Neural cell (in vitro differentiated cells): ENCODE data around the gene TBC1D16. TPM values are rescaled to one million over a fixed set of nuclear protein-coding genes. Genes with fewer than 3 reads are reported as not detected.

Source experiments
- H2AFZ ChIP-seq: fragments of 200-600, 300-800 bp; sonication (generic), shearing (Covaris generic); 2 replicates; pipeline ENCODE4 v1.6.0; 2014; ENCODE audit warnings: low read depth, mild to moderate bottlenecking, antibody characterized with exemption, low read length, moderate library complexity
- H3F3A ChIP-seq: fragments of 200-600 bp; shearing (Covaris generic); 2 replicates; pipeline ENCODE4 v1.6.1; 2016; ENCODE audit warnings: mild to moderate bottlenecking, moderate library complexity, mixed read lengths, antibody characterized with exemption, low read length; ENCODE audit not compliant: insufficient read depth, poor library complexity, severe bottlenecking
- H3K27ac ChIP-seq: fragments of 200-600, 300-800 bp; sonication (generic), shearing (Covaris generic); 2 replicates; pipeline ENCODE4 v1.5.1; 2014; ENCODE audit warnings: mild to moderate bottlenecking, low read length, moderate library complexity
- H3K27me3 ChIP-seq: fragments of 300-800, 200-600 bp; sonication (generic), shearing (Covaris generic); 2 replicates; pipeline ENCODE4 v1.6.0; 2014; ENCODE audit warnings: mild to moderate bottlenecking, low read depth, low read length, moderate library complexity; ENCODE audit not compliant: insufficient read depth
- H3K36me3 ChIP-seq: fragments of 300-800, 200-600 bp; sonication (generic), shearing (Covaris generic); 2 replicates; pipeline ENCODE4 v1.5.1; 2014; ENCODE audit warnings: mild to moderate bottlenecking, antibody characterized with exemption, low read length, moderate library complexity; ENCODE audit not compliant: insufficient read depth
- H3K4me2 ChIP-seq: fragments of 300-800, 200-600 bp; sonication (generic), shearing (Covaris generic); 2 replicates; pipeline ENCODE4 v1.6.0; 2014; ENCODE audit warnings: mild to moderate bottlenecking, low read length
- H3K4me3 ChIP-seq: fragments of 300-800, 200-600 bp; sonication (generic), shearing (Covaris generic); 2 replicates; pipeline ENCODE4 v1.5.1; 2014; ENCODE audit warnings: mild to moderate bottlenecking, low read length, moderate library complexity
- H3K79me2 ChIP-seq: fragments of 200-600 bp; shearing (Covaris generic); replicated peaks from 2 replicates; pipeline ENCODE4 v1.6.0; 2014; ENCODE audit warnings: mild to moderate bottlenecking, low read length, moderate library complexity; ENCODE audit not compliant: insufficient read depth
- H3K9ac ChIP-seq: fragments of 300-800, 200-600 bp; sonication (generic), shearing (Covaris generic); 2 replicates; pipeline ENCODE4 v1.6.1; 2016; ENCODE audit warnings: mild to moderate bottlenecking, low read length, mixed read lengths
- H3K9me2 ChIP-seq: fragments of 200-600 bp; shearing (Covaris generic); 2 replicates; pipeline ENCODE4 v1.6.1; 2016; ENCODE audit warnings: mild to moderate bottlenecking, low read length, mixed read lengths; ENCODE audit not compliant: insufficient read depth
- H3K9me3 ChIP-seq: fragments of 200-600, 300-800 bp; sonication (generic), shearing (Covaris generic); 2 replicates; pipeline ENCODE4 v1.6.1; 2016; ENCODE audit warnings: mild to moderate bottlenecking, mixed run types, low read length, moderate library complexity, mixed read lengths
- H4K20me1 ChIP-seq: fragments of 200-600 bp; shearing (Covaris generic); 2 replicates; pipeline ENCODE4 v1.6.1; 2016; ENCODE audit warnings: mild to moderate bottlenecking, mixed run types; ENCODE audit not compliant: insufficient read depth
- CTCF ChIP-seq: fragments of 450-650 bp; IDR thresholded peaks from 2 replicates; pipeline ENCODE4 v1.5.1; 2014; ENCODE audit warnings: antibody characterized with exemption, mild to moderate bottlenecking, moderate library complexity; ENCODE audit not compliant: poor library complexity, severe bottlenecking
- EP300 ChIP-seq: fragments of 450-650 bp; conservative IDR thresholded peaks from 2 replicates; pipeline ENCODE4 v1.6.1; 2014; ENCODE audit warnings: antibody characterized with exemption, mild to moderate bottlenecking, moderate library complexity; ENCODE audit not compliant: poor library complexity, severe bottlenecking
- EZH2 ChIP-seq: fragments of 200-600, 300-800 bp; shearing (Covaris generic), sonication (generic); IDR thresholded peaks from 2 replicates; pipeline ENCODE4 v1.6.1; 2014; ENCODE audit warnings: antibody characterized with exemption, low read length, borderline replicate concordance, mild to moderate bottlenecking; ENCODE audit not compliant: insufficient read depth, poor library complexity, severe bottlenecking
- MXI1 ChIP-seq: fragments of 450-650 bp; conservative IDR thresholded peaks from 2 replicates; pipeline ENCODE4 v1.6.1; 2014; ENCODE audit warnings: antibody characterized with exemption, mild to moderate bottlenecking; ENCODE audit not compliant: poor library complexity, severe bottlenecking
- POLR2AphosphoS5 ChIP-seq: IDR thresholded peaks from 2 replicates; pipeline ENCODE4 v1.6.1; 2012
- RAD21 ChIP-seq: fragments of 450-650 bp; conservative IDR thresholded peaks from 2 replicates; pipeline ENCODE4 v1.6.1; 2014; ENCODE audit warnings: antibody characterized with exemption, mild to moderate bottlenecking, moderate library complexity
- REST ChIP-seq: IDR thresholded peaks from 2 replicates; pipeline ENCODE4 v1.6.1; 2012; ENCODE audit warnings: borderline replicate concordance
- SMC3 ChIP-seq: fragments of 450-650 bp; conservative IDR thresholded peaks from 2 replicates; pipeline ENCODE4 v1.6.1; 2014; ENCODE audit warnings: antibody characterized with exemption, mild to moderate bottlenecking, moderate library complexity; ENCODE audit not compliant: poor library complexity
- TAF1 ChIP-seq: IDR thresholded peaks from 2 replicates; pipeline ENCODE4 v1.6.1; 2012; ENCODE audit warnings: low read depth
- polyA plus RNA-seq: library from polyadenylated mRNA; depleted of rRNA; stranded (reverse); fragments of >200 nt; gene quantifications from 2 replicates; pipeline ENCODE4 v1.2.3, GENCODE V29; 2014

The TBC1D16 gene
- polyA plus RNA-seq, 1 donor from 2014 or later, result 19.8 TPM

- no peak overlapping the region for H3K9ac ChIP-seq
- no peak overlapping the region for H3K4me3 ChIP-seq
- H3K27me3 ChIP-seq, result no peaks in the 10 kb centered on the region
- H4K20me1 ChIP-seq, result no peaks in the 10 kb centered on the region
- TF ChIP-seq EZH2 (no peak), RAD21 (no peak), REST (no peak), MXI1 (no peak), CTCF (no peak), EP300 (no peak), POLR2AphosphoS5 (no peak)
- no peaks in the 10 kb centered on the region for H3F3A ChIP-seq
- H3K79me2 ChIP-seq, result no peaks in the 10 kb centered on the region
- H3K9me2 ChIP-seq, result no peaks in the 10 kb centered on the region
- no peak overlapping the region for H3K4me2 ChIP-seq
- H2AFZ ChIP-seq, result no peak overlapping the region
- H3K27ac ChIP-seq, result no peak overlapping the region
- no peaks in the 10 kb centered on the region for H3K36me3 ChIP-seq
- no peaks in the 10 kb centered on the region for H3K9me3 ChIP-seq
These were observed 38.5 kb downstream of the TBC1D16 start for GRCh38 chr17:79997011-79997660.

- no peak for TF ChIP-seq CTCF
- TF ChIP-seq REST, result no peak
- no peak for TF ChIP-seq SMC3
- TF ChIP-seq RAD21, result no peak
- TF ChIP-seq TAF1, result no peak
- no peak for TF ChIP-seq EZH2
- TF ChIP-seq POLR2AphosphoS5, result no peak
- TF ChIP-seq EP300, result no peak
- no peak overlapping the region for H3K27ac ChIP-seq
- H4K20me1 ChIP-seq, result no peaks in the 10 kb centered on the region
- H3K9me2 ChIP-seq, result no peaks in the 10 kb centered on the region
- H3K9me3 ChIP-seq, result no peaks in the 10 kb centered on the region
- H3K9ac ChIP-seq, result no peak overlapping the region
- no peak overlapping the region for H2AFZ ChIP-seq
- H3K27me3 ChIP-seq, result no peaks in the 10 kb centered on the region
- H3K36me3 ChIP-seq, result no peaks in the 10 kb centered on the region
- no peak overlapping the region for H3K4me2 ChIP-seq
- no peaks in the 10 kb centered on the region for H3K79me2 ChIP-seq
- H3F3A ChIP-seq, result no peaks in the 10 kb centered on the region
- no peak overlapping the region for H3K4me3 ChIP-seq
These were observed 39.4 kb downstream of the TBC1D16 start for GRCh38 chr17:79996291-79996690.
